Epithelial cell of umbilical artery (primary cell): ENCODE data around the gene OR51F2. TPM values are rescaled to one million over a fixed set of nuclear protein-coding genes. Genes with fewer than 3 reads are reported as not detected.

Source experiments
- total RNA-seq: library from RNA; depleted of rRNA; stranded (reverse); fragments of >200 nt; gene quantifications from 2 replicates; pipeline ENCODE4 v1.2.3, GENCODE V29; 2014

OR51F2 gene
- not detected in 2 replicates for total RNA-seq

GRCh38 chr11:4821021-4821420, at the start of gene OR51F2:
Gene OR51F2, plus strand, starts transcription at chr11:4821321. Its CDS starts 101 bp downstream, at chr11:4821422.

GRCh38 chr11:4804280-4804679, 16.8 kb upstream of the OR51F2 start, which contains the start of gene OR52R1:
Gene OR52R1, minus strand, starts transcription at chr11:4804380. Its CDS starts 0 bp downstream, at chr11:4804380.

DNA sequence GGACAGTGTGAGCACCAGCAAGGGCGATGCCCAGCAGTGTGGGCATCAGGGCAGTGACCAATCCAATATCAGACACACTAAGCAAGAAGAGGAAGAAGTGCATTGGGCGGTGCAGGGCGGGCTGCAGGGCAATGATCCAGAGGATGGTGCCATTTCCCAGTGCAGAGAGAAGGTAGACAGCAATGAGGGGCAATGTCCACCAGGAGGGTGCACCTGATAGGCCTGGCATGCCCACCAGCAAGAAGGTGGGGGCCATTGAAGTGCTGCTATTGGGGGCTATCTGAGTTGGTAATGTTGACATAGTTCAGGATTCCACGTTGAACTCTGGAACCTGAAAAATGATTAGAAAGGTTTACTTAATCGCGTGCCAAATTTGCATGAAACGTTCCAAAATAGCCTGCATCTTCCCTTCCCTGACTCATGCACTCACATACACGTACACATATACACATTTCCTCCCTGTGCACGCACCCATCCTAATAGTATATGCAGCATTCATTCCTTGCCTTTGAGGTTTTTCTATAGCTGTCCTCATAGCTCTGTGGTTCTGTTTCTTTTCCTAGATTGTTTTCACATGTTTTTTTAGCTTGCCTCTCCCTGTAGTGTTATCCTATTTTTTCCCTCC, 27.9 kb downstream of the OR51F2 start, which contains the start of gene OR51S1:
Gene OR51S1, minus strand, starts transcription at position 301 of the 625 bp plus-strand sequence. Its CDS starts 0 bp downstream, at position 301.

Other genes with a start within 250 kb of the OR51F2 start
- not detected in 2 replicates for gene OR52I2, start 239.6 kb upstream of the OR51F2 start, total RNA-seq
- not detected in 2 replicates for gene OR52I1, start 227.3 kb upstream of the OR51F2 start, total RNA-seq
- 11.4 and 20.1 TPM in 2 replicates for gene TRIM68, start 213.1 kb upstream of the OR51F2 start, total RNA-seq
- gene OR51D1, start 183.8 kb upstream of the OR51F2 start, total RNA-seq = not detected in 2 replicates
- gene OR51E1, start 177.3 kb upstream of the OR51F2 start, total RNA-seq = not detected in 2 replicates
- not detected in 2 replicates for gene OR51E2, start 123.5 kb upstream of the OR51F2 start, total RNA-seq
- gene MMP26, start 116.5 kb upstream of the OR51F2 start, total RNA-seq = not detected in 2 replicates
- gene OR51F1, start 51.4 kb upstream of the OR51F2 start, total RNA-seq = not detected in 2 replicates
- gene OR52R1, start 16.9 kb upstream of the OR51F2 start, total RNA-seq = not detected in 2 replicates
- not detected in 2 replicates for gene OR51S1, start 27.9 kb downstream of the OR51F2 start, total RNA-seq
- not detected in 2 replicates for gene OR51T1, start 60.6 kb downstream of the OR51F2 start, total RNA-seq
- not detected in 2 replicates for gene OR51A7, start 82.5 kb downstream of the OR51F2 start, total RNA-seq
- gene OR51G2, start 98.0 kb downstream of the OR51F2 start, total RNA-seq = not detected in 2 replicates
- gene OR51G1, start 103.0 kb downstream of the OR51F2 start, total RNA-seq = not detected in 2 replicates
- gene OR51A4, start 126.3 kb downstream of the OR51F2 start, total RNA-seq = not detected in 2 replicates
- not detected in 2 replicates for gene OR51A2, start 134.4 kb downstream of the OR51F2 start, total RNA-seq
- not detected in 2 replicates for gene OR51L1, start 173.5 kb downstream of the OR51F2 start, total RNA-seq
- not detected in 2 replicates for gene OR52J3, start 225.2 kb downstream of the OR51F2 start, total RNA-seq
- gene OR52E2, start 238.3 kb downstream of the OR51F2 start, total RNA-seq = not detected in 2 replicates
- not detected in 2 replicates for gene OR52E1, start 248.3 kb downstream of the OR51F2 start, total RNA-seq